HG03064 (cell line): ENCODE measurements around the gene SPCS1.
"Not testable (repeated sequence)": the region's sequence is repeated elsewhere in the genome, so short reads cannot be mapped to it uniquely, and the experiment has no call there.

Experiments
- ATAC-seq: cut with Tn5 transposase; IDR thresholded peaks from one replicate; pipeline ENCODE4 v1.9.1; 2021; ENCODE audit warnings: low read depth; ENCODE audit not compliant: unreplicated experiment

Gene SPCS1

GRCh38 chr3:52728753-52729152 lies 22.8 kb downstream of the SPCS1 start:
- not testable (repeated sequence) for ATAC-seq

- ATAC-seq = no peak
Measured at GRCh38 chr3:52730681-52731080, 24.8 kb downstream of the SPCS1 start.

- ATAC-seq = no peak
Measured at GRCh38 chr3:52731590-52731989, 25.7 kb downstream of the SPCS1 start.

- ATAC-seq = no peak
Measured at GRCh38 chr3:52733256-52733891, 27.5 kb downstream of the SPCS1 start.

GRCh38 chr3:52739730-52740129 lies 33.8 kb downstream of the SPCS1 start:
- ATAC-seq = no peak

GRCh38 chr3:52742418-52743041 lies 36.6 kb downstream of the SPCS1 start:
- no peak for ATAC-seq

GRCh38 chr3:52743152-52743551 lies 37.2 kb downstream of the SPCS1 start:
- ATAC-seq = no peak

- ATAC-seq = no peak
Measured at GRCh38 chr3:52743721-52744120, 37.8 kb downstream of the SPCS1 start.

GRCh38 chr3:52752045-52752660 lies 46.2 kb downstream of the SPCS1 start:
- ATAC-seq = no peak

- ATAC-seq = no peak
Measured at GRCh38 chr3:52754373-52754772, 48.5 kb downstream of the SPCS1 start.

- ATAC-seq = no peak
Measured at GRCh38 chr3:52756141-52756540, 50.2 kb downstream of the SPCS1 start.
